HepG2 (cell line): ENCODE measurements around the gene YEATS4. TPM values are rescaled to one million over a fixed set of nuclear protein-coding genes. Genes with fewer than 3 reads are reported as not detected.
A peak's percentile ranks its signal among the peaks of the same experiment; 100 is the strongest.

Experiments used
- ARID3A ChIP-seq: IDR thresholded peaks from 2 replicates; pipeline ENCODE4 v1.6.1; 2012; ENCODE audit warnings: low read depth, low read length, improper control_type of control experiment
- BCL6 ChIP-seq: IDR thresholded peaks from 2 replicates; pipeline ENCODE4 v1.6.1; 2016; ENCODE audit warnings: missing genetic modification reagents, missing compliant biosample characterization
- DDIT3 ChIP-seq: sonication (generic); formaldehyde crosslinking; IDR thresholded peaks from 2 replicates; pipeline ENCODE4 v1.4.0; 2020; ENCODE audit warnings: mild to moderate bottlenecking, missing genetic modification reagents
- ELF3 ChIP-seq: IDR thresholded peaks from 2 replicates; pipeline ENCODE4 v1.6.1; 2016; ENCODE audit warnings: missing genetic modification reagents, missing compliant biosample characterization
- ESRRA ChIP-seq: sonication (generic); formaldehyde crosslinking; IDR thresholded peaks from 2 replicates; pipeline ENCODE4 v1.5.1; 2020; ENCODE audit warnings: mild to moderate bottlenecking, low read depth, missing genetic modification reagents
- FOXM1 ChIP-seq: sonication (generic); formaldehyde crosslinking; IDR thresholded peaks from 2 replicates; pipeline ENCODE4 v1.5.0; 2020; ENCODE audit warnings: missing genetic modification reagents
- GTF3A ChIP-seq: sonication (generic); formaldehyde crosslinking; conservative IDR thresholded peaks from 2 replicates; pipeline ENCODE4 v1.4.0; 2020; ENCODE audit warnings: mild to moderate bottlenecking, missing genetic modification reagents
- MXD1 ChIP-seq: sonication (generic); formaldehyde crosslinking; IDR thresholded peaks from 2 replicates; pipeline ENCODE4 v1.4.0; 2020; ENCODE audit warnings: mild to moderate bottlenecking, missing genetic modification reagents
- NCOR1 ChIP-seq: fragments of 200-600 bp; sonication (generic); IDR thresholded peaks from 2 replicates; pipeline ENCODE4 v1.7.0; 2017; ENCODE audit warnings: antibody characterized with exemption, low read length, borderline replicate concordance
- PBX3 ChIP-seq: sonication (generic); formaldehyde crosslinking; IDR thresholded peaks from 2 replicates; pipeline ENCODE4 v1.8.1; 2023; ENCODE audit warnings: missing genetic modification reagents, inconsistent platforms, borderline replicate concordance
- RAD21 ChIP-seq: fragments of 450-650 bp; formaldehyde crosslinking; IDR thresholded peaks from 2 replicates; pipeline ENCODE4 v1.5.0; 2020; ENCODE audit warnings: mild to moderate bottlenecking
- SALL2 ChIP-seq: sonication (generic); formaldehyde crosslinking; IDR thresholded peaks from 2 replicates; pipeline ENCODE4 v1.8.1; 2023; ENCODE audit warnings: mild to moderate bottlenecking, missing genetic modification reagents, inconsistent platforms
- SPEN ChIP-seq: sonication (generic); formaldehyde crosslinking; IDR thresholded peaks from 2 replicates; pipeline ENCODE4 v1.5.1; 2020; ENCODE audit warnings: low read depth, mild to moderate bottlenecking, missing genetic modification reagents
- SUZ12 ChIP-seq: fragments of 150-350 bp; IDR thresholded peaks from 2 replicates; pipeline ENCODE4 v1.6.1; 2014; ENCODE audit warnings: low read depth, low read length
- TFE3 ChIP-seq: IDR thresholded peaks from 2 replicates; pipeline ENCODE4 v1.6.1; 2016
- TRIM24 ChIP-seq: sonication (generic); formaldehyde crosslinking; IDR thresholded peaks from 2 replicates; pipeline ENCODE4 v1.8.0; 2022; ENCODE audit warnings: mild to moderate bottlenecking, missing genetic modification reagents
- ZBTB10 ChIP-seq: sonication (generic); formaldehyde crosslinking; IDR thresholded peaks from 2 replicates; pipeline ENCODE4 v1.4.0; 2020; ENCODE audit warnings: missing genetic modification reagents, borderline replicate concordance
- ZNF564 ChIP-seq: sonication (generic); formaldehyde crosslinking; IDR thresholded peaks from 2 replicates; pipeline ENCODE4 v1.8.1; 2023; ENCODE audit warnings: mild to moderate bottlenecking, missing genetic modification reagents
- ZNF788 ChIP-seq: sonication (generic); formaldehyde crosslinking; IDR thresholded peaks from 2 replicates; pipeline ENCODE4 v1.5.0; 2020; ENCODE audit warnings: mild to moderate bottlenecking, missing genetic modification reagents, borderline replicate concordance
- ZNF883 ChIP-seq: sonication (generic); formaldehyde crosslinking; IDR thresholded peaks from 2 replicates; pipeline ENCODE4 v1.5.1; 2020; ENCODE audit warnings: mild to moderate bottlenecking, missing genetic modification reagents; ENCODE audit errors: not compliant biosample characterization
- ZSCAN29 ChIP-seq: sonication (generic); formaldehyde crosslinking; conservative IDR thresholded peaks from 2 replicates; pipeline ENCODE4 v1.4.0; 2020; ENCODE audit warnings: mild to moderate bottlenecking, missing genetic modification reagents
- polyA plus RNA-seq, 8 experiments: library from polyadenylated mRNA; depleted of rRNA in 3 of 8; stranded (reverse) in 7 of 8; unstranded in 1 of 8; fragments of >200 nt; fragmentation: Illumina TruSeq in 4 of 8; extraction: Trizol in 4 of 8; gene quantifications; 2 replicates each; pipeline versions ENCODE4 v1.2.1 to v1.2.3, GENCODE V29; 2011 to 2016; ENCODE audit warnings: low read depth in 4 of 8, missing spikeins in 1 of 8, mixed read lengths in 1 of 8; ENCODE audit not compliant: insufficient read depth in 1 of 8
- total RNA-seq, 5 experiments: library from RNA; depleted of rRNA; stranded (reverse); fragments of >200 nt; fragmentation: Illumina TruSeq; extraction: Trizol; gene quantifications; 2 replicates each; pipeline ENCODE4 v1.2.3, GENCODE V29; 2016; ENCODE audit warnings: low read depth in 1 of 5

YEATS4 gene
- total and polyA plus RNA-seq, 2 of the 13 experiments (the other 11 are each of a cell fraction or from before 2014, with no cell fraction given): 16.8 to 45.0 TPM

- TF ChIP-seq MXD1 (peak; percentile 87), BCL6 (0 out of 2 replicates have a peak, but pooled peaks have one; percentile 3), ARID3A (no peak), GTF3A (0 out of 2 replicates have a peak, but pooled peaks have one; percentile 80), DDIT3 (no peak), ZNF883 (CRISPR knock-in tag) (peak; percentile 79), SPEN (CRISPR knock-in tag) (peak; percentile 85), SUZ12 (no peak), ZNF788 (CRISPR knock-in tag) (peak; percentile 57; the same call in 1 of the 2 replicates), NCOR1 (peak; percentile 64; the same call in 1 of the 2 replicates), SALL2 (peak; percentile 62; the same call in 1 of the 2 replicates), ZSCAN29 (CRISPR knock-in tag) (peak; percentile 86; the same call in 1 of the 2 replicates), ELF3 (CRISPR knock-in tag) (peak; percentile 32; the same call in 1 of the 2 replicates), ESRRA (CRISPR knock-in tag) (peak; percentile 79; the same call in 1 of the 2 replicates), RAD21 (CRISPR knock-in tag) (peak; percentile 39; the same call in 1 of the 2 replicates), ZNF564 (0 out of 2 replicates have a peak, but pooled peaks have one; percentile 16), TFE3 (CRISPR knock-in tag) (peak; percentile 72), ZBTB10 (CRISPR knock-in tag) (no peak), TRIM24 (CRISPR knock-in tag) (no peak), FOXM1 (CRISPR knock-in tag) (no peak; the same call in 1 of the 2 replicates), PBX3 (CRISPR knock-in tag) (no peak)
Observed at GRCh38 chr12:69359531-69360347, at the start of gene YEATS4 (continued).
